ENCODE data around the gene HDAC9.

DNA sequence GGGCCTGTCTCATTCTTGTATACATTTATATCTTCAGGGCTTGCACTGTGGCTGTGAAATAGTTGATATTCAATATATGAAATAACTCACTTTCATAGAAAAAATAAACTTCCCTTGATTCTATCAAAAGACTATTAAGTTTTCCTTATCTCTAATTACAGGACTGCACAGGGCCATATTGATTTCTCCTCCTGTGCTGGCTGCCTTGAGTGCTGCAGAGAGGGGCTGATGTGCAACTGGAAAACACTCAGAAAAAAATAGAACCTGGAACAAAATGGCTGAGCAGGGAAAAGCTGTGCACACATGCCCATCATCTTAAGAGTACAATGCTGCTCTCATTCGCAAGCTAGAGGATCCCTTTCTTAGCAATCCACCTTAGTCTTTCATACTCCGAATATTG is 5.9 kb upstream of the HDAC9 start:
- TF ChIP-seq, protein P1, sequence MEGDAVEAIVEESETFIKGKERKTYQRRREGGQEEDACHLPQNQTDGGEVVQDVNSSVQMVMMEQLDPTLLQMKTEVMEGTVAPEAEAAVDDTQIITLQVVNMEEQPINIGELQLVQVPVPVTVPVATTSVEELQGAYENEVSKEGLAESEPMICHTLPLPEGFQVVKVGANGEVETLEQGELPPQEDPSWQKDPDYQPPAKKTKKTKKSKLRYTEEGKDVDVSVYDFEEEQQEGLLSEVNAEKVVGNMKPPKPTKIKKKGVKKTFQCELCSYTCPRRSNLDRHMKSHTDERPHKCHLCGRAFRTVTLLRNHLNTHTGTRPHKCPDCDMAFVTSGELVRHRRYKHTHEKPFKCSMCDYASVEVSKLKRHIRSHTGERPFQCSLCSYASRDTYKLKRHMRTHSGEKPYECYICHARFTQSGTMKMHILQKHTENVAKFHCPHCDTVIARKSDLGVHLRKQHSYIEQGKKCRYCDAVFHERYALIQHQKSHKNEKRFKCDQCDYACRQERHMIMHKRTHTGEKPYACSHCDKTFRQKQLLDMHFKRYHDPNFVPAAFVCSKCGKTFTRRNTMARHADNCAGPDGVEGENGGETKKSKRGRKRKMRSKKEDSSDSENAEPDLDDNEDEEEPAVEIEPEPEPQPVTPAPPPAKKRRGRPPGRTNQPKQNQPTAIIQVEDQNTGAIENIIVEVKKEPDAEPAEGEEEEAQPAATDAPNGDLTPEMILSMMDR (IDR thresholded peaks at IDR 0.05): no peak
- TF ChIP-seq POLR2A (IDR thresholded peaks at IDR 0.05): no peak
